Trophoblast cell (in vitro differentiated cells and primary cell): Measurements from ENCODE around the gene EEF1A2.

Experiments
- DNase-seq, 2 donors: peaks; one replicate each; pipeline ENCODE4 v3.0.0-alpha.2; 2016
- H2AFZ ChIP-seq: 2 replicates; pipeline ENCODE4 v1.6.1; 2013; ENCODE audit warnings: low read length, moderate library complexity, mild to moderate bottlenecking; ENCODE audit not compliant: insufficient read depth, poor library complexity
- H2AK5ac ChIP-seq: 2 replicates; pipeline ENCODE4 v1.6.1; 2013; ENCODE audit warnings: mild to moderate bottlenecking, low read length
- H2BK120ac ChIP-seq: 2 replicates; pipeline ENCODE4 v1.6.1; 2013; ENCODE audit warnings: low read length, mild to moderate bottlenecking, moderate library complexity; ENCODE audit not compliant: insufficient read depth, poor library complexity
- H2BK12ac ChIP-seq: 2 replicates; pipeline ENCODE4 v1.6.1; 2013; ENCODE audit warnings: mild to moderate bottlenecking, low read length, moderate library complexity
- H2BK5ac ChIP-seq: 2 replicates; pipeline ENCODE4 v1.6.1; 2013; ENCODE audit warnings: low read length, low read depth, moderate library complexity, mild to moderate bottlenecking; ENCODE audit not compliant: poor library complexity
- H3K14ac ChIP-seq: 2 replicates; pipeline ENCODE4 v1.6.1; 2013; ENCODE audit warnings: mild to moderate bottlenecking, low read length
- H3K18ac ChIP-seq: 2 replicates; pipeline ENCODE4 v1.6.1; 2013; ENCODE audit warnings: mild to moderate bottlenecking, low read length
- H3K23ac ChIP-seq: 2 replicates; pipeline ENCODE4 v1.6.1; 2013; ENCODE audit warnings: low read length
- H3K27ac ChIP-seq: 2 replicates; pipeline ENCODE4 v1.5.1; 2013; ENCODE audit warnings: low read depth, mild to moderate bottlenecking, inconsistent platforms, low read length, moderate library complexity
- H3K27me3 ChIP-seq: 2 replicates; pipeline ENCODE4 v1.6.1; 2013; ENCODE audit warnings: inconsistent platforms, mild to moderate bottlenecking, low read length, moderate library complexity; ENCODE audit not compliant: insufficient read depth
- H3K36me3 ChIP-seq, 2 experiments: 1 replicate in 1 of 2; 2 replicates in 1 of 2; pipeline ENCODE4 v1.6.1; 2013; ENCODE audit warnings: low read length in 2 of 2, mild to moderate bottlenecking in 2 of 2, moderate library complexity in 1 of 2; ENCODE audit not compliant: insufficient read depth in 2 of 2, control insufficient read depth in 1 of 2
- H3K4ac ChIP-seq: 2 replicates; pipeline ENCODE4 v1.6.1; 2013; ENCODE audit warnings: low read depth, mild to moderate bottlenecking, low read length, moderate library complexity
- H3K4me1 ChIP-seq, 2 experiments: 1 replicate in 1 of 2; 2 replicates in 1 of 2; pipeline ENCODE4 v1.6.1; 2013; ENCODE audit warnings: low read length in 2 of 2, mild to moderate bottlenecking in 2 of 2, moderate library complexity in 1 of 2; ENCODE audit not compliant: insufficient read depth in 2 of 2, control insufficient read depth in 1 of 2
- H3K4me2 ChIP-seq: 2 replicates; pipeline ENCODE4 v1.6.1; 2013; ENCODE audit warnings: inconsistent platforms, mild to moderate bottlenecking, low read length, moderate library complexity
- H3K4me3 ChIP-seq: 2 replicates; pipeline ENCODE4 v1.5.1; 2013; ENCODE audit warnings: mild to moderate bottlenecking, low read depth, low read length, inconsistent platforms
- H3K79me1 ChIP-seq: one replicate; pipeline ENCODE4 v1.6.1; 2013; ENCODE audit warnings: low read length
- H3K79me2 ChIP-seq: 2 replicates; pipeline ENCODE4 v1.6.1; 2013; ENCODE audit warnings: low read length, mild to moderate bottlenecking; ENCODE audit not compliant: control insufficient read depth, insufficient read depth, poor library complexity
- H3K9ac ChIP-seq: 2 replicates; pipeline ENCODE4 v1.6.1; 2013; ENCODE audit warnings: mild to moderate bottlenecking, low read length
- H3K9me3 ChIP-seq: 2 replicates; pipeline ENCODE4 v1.6.1; 2013; ENCODE audit warnings: low read depth, mild to moderate bottlenecking, control low read depth, inconsistent platforms, low read length; ENCODE audit not compliant: insufficient read depth
- H4K12ac ChIP-seq: 2 replicates; pipeline ENCODE4 v1.6.1; 2013; ENCODE audit warnings: low read depth, mild to moderate bottlenecking, low read length, moderate library complexity
- H4K8ac ChIP-seq: 2 replicates; pipeline ENCODE4 v1.6.1; 2013; ENCODE audit warnings: low read depth, mild to moderate bottlenecking, low read length, moderate library complexity
- H4K91ac ChIP-seq: one replicate; pipeline ENCODE4 v1.6.1; 2013; ENCODE audit warnings: low read depth, mild to moderate bottlenecking, low read length, moderate library complexity
- WGBS: extraction: QIAGEN DNeasy Blood & Tissue Kit; methylation state at CpG from one replicate; pipeline ENCODE4 v1.1.7; 2013; ENCODE audit warnings: missing lambda C conversion rate; ENCODE audit not compliant: insufficient read length, insufficient coverage; ENCODE audit errors: extremely low coverage; 5-methylcytosine and 5-hydroxymethylcytosine counted together

The EEF1A2 gene

DNA sequence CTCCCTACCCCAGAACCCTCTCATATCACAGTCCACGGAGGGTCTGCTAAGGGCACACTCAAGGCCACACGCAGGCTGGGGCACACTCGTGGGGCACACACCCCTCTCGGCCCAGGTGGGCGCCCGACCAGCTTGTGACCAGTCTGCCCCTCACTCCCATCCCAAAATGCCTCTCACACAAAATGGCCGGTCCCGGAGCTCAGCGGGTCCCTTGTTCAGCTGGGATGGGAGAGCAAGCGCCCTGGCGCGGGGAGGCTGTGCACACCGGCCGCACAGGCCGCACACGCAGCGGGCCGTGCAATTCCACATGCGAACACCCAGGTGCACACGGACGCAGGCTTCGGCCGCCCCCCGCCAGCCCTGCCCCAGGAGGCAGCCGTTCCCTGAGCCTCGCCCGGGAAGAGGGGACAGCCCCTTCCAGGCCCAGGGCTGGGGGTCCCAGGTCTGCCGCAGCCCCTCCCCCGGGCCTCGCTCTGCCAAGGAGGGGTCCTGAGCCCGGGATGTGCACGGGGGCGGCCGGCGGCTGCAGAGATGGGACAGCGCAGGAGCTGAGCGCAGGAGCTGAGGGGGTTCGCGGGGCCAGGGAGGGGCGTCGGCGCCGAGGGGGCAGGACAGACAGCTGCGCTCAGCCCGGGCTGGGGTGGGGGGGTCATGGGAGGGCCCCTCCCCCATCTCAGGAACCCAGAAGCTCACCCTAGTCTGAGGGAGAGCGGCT lies 27.7 kb downstream of the EEF1A2 start:
- H3K4me3 ChIP-seq = no peak overlapping the region
- peaks cover 1% of the 10 kb centered on the region for H3K9me3 ChIP-seq
- H3K18ac ChIP-seq = no peak overlapping the region
- H2BK120ac ChIP-seq = no peak overlapping the region
- no peak overlapping the region for H3K27ac ChIP-seq
- H3K4ac ChIP-seq = no peak overlapping the region
- no peaks in the 10 kb centered on the region for H3K79me1 ChIP-seq
- no peak overlapping the region for H2AK5ac ChIP-seq
- H4K91ac ChIP-seq = no peak overlapping the region
- no CpG with 5 or more reads among the region's 46 CpGs for WGBS
- peaks cover 5% of the 10 kb centered on the region in 2 experiments for H3K4me1 ChIP-seq
- DNase-seq = no peak
- no peak overlapping the region for H3K14ac ChIP-seq
- no peak overlapping the region for H2AFZ ChIP-seq
- H4K12ac ChIP-seq = no peak overlapping the region
- H4K8ac ChIP-seq = no peak overlapping the region
- no peaks in the 10 kb centered on the region for H3K79me2 ChIP-seq
- H3K23ac ChIP-seq = no peak overlapping the region
- no peak overlapping the region for H3K9ac ChIP-seq
- H3K27me3 ChIP-seq = peaks cover 24% of the 10 kb centered on the region
- H2BK5ac ChIP-seq = no peak overlapping the region
- no peak overlapping the region for H3K4me2 ChIP-seq
- H3K36me3 ChIP-seq = no peaks in the 10 kb centered on the region
- H2BK12ac ChIP-seq = no peak overlapping the region

DNA sequence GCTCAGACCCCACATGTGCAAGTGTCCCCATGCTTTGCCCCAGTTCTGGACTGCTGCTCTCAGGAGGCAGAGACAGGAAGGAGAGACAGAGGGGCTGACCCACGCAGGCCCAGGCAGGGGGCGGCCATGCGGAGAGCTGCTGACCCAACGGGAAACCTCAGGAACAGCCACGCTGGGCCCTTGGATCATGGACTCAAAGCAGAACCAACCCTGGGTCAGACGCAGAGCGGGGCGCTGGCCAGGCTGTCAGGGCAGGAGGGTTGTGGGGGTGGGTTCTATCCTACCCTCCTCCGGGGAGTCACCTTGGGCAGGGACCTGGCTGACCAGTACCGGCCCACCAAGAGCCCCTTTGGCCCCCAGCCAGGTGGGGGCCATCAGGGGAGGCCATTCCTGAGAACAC lies 28.5 kb downstream of the EEF1A2 start:
- no peak overlapping the region for H2BK12ac ChIP-seq
- H2BK5ac ChIP-seq = no peak overlapping the region
- no peak for DNase-seq
- peaks cover 1% of the 10 kb centered on the region for H3K9me3 ChIP-seq
- H4K12ac ChIP-seq = no peak overlapping the region
- WGBS = no CpG with 5 or more reads among the region's 10 CpGs
- H3K18ac ChIP-seq = no peak overlapping the region
- H2AFZ ChIP-seq = no peak overlapping the region
- H3K27ac ChIP-seq = no peak overlapping the region
- H3K4me1 ChIP-seq = peaks cover 5% of the 10 kb centered on the region in 2 experiments
- no peak overlapping the region for H2AK5ac ChIP-seq
- H3K4me3 ChIP-seq = no peak overlapping the region
- no peaks in the 10 kb centered on the region for H3K79me1 ChIP-seq
- H3K4me2 ChIP-seq = no peak overlapping the region
- H3K14ac ChIP-seq = no peak overlapping the region
- no peak overlapping the region for H4K91ac ChIP-seq
- H3K27me3 ChIP-seq = peaks cover 24% of the 10 kb centered on the region
- no peak overlapping the region for H2BK120ac ChIP-seq
- no peaks in the 10 kb centered on the region for H3K79me2 ChIP-seq
- H3K9ac ChIP-seq = no peak overlapping the region
- H3K36me3 ChIP-seq = no peaks in the 10 kb centered on the region
- no peak overlapping the region for H4K8ac ChIP-seq
- H3K23ac ChIP-seq = no peak overlapping the region
- H3K4ac ChIP-seq = no peak overlapping the region

DNA sequence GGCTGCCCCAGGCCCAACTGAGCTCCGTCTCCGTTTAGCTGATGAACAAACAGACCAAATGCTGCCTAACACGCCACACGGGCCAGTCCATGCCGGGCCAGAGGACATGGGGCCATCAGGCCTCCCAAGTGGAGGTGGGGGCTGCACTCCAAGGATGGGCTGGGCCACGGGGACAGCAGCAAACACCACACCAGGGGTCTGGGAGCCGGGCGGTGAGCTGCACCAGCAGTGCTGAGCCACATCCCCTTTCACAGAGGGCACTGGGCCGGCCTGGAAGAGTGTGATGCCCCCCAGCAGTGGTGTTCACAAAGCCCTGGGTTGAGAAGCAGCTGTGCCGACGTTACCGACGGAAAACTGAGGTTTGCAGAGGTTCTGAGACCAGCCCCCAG lies 29.2 kb downstream of the EEF1A2 start:
- no peak overlapping the region for H2AFZ ChIP-seq
- no peaks in the 10 kb centered on the region for H3K79me1 ChIP-seq
- no peak overlapping the region for H4K8ac ChIP-seq
- H3K9me3 ChIP-seq = peaks cover 1% of the 10 kb centered on the region
- H3K4me2 ChIP-seq = no peak overlapping the region
- no peak overlapping the region for H4K12ac ChIP-seq
- H2BK5ac ChIP-seq = no peak overlapping the region
- H4K91ac ChIP-seq = no peak overlapping the region
- no peak overlapping the region for H2AK5ac ChIP-seq
- no peak overlapping the region for H2BK120ac ChIP-seq
- H3K27me3 ChIP-seq = peaks cover 24% of the 10 kb centered on the region
- DNase-seq = no peak
- peaks cover 5% of the 10 kb centered on the region in 2 experiments for H3K4me1 ChIP-seq
- no peak overlapping the region for H3K23ac ChIP-seq
- no peak overlapping the region for H3K14ac ChIP-seq
- H2BK12ac ChIP-seq = no peak overlapping the region
- no CpG with 5 or more reads among the region's 13 CpGs for WGBS
- no peak overlapping the region for H3K9ac ChIP-seq
- no peaks in the 10 kb centered on the region for H3K36me3 ChIP-seq
- no peak overlapping the region for H3K4ac ChIP-seq
- no peak overlapping the region for H3K27ac ChIP-seq
- no peak overlapping the region for H3K4me3 ChIP-seq
- no peak overlapping the region for H3K18ac ChIP-seq
- H3K79me2 ChIP-seq = no peaks in the 10 kb centered on the region

DNA sequence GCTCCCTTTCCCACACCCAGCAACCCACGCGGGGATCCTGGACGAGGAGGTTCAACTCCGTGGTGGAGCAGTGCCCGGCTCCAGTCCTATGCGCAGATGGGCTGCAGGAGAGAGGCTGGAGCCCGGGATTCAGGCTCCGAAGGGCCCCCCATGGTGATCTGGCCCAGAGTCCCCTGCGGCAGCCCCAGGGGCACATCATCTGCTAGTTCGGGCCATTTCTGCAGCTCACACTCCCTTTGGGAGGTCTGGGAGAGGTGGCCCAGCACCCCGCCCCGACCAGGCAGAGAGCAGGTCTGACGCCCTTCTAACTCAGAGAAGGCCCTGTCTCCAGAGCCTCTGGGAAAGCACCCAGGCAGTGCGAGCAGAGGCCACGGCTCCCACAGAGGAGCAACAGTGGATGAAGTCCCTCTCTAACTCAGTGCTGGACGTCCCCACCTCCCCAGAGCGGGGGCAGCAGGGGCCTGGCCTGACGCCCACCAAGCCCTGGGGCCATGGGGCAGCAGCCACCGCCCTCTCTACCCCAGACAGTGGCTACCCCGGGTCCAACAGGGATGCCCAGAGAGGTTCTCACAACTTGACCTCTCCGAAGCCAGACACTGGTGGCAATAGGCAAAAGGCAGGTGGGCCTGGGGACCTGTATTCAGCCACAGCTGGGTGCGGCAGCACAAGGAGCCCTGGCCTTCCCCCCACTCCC lies 29.7 kb downstream of the EEF1A2 start:
- no peak overlapping the region for H3K18ac ChIP-seq

More for the DNA sequence above, 29.7 kb downstream of the EEF1A2 start:
- H3K27me3 ChIP-seq = peaks cover 24% of the 10 kb centered on the region
- no CpG with 5 or more reads among the region's 22 CpGs for WGBS
- H3K79me1 ChIP-seq = no peaks in the 10 kb centered on the region
- no peak overlapping the region for H2BK5ac ChIP-seq
- H3K27ac ChIP-seq = no peak overlapping the region
- H3K23ac ChIP-seq = no peak overlapping the region
- no peak overlapping the region for H4K8ac ChIP-seq
- no peaks in the 10 kb centered on the region for H3K36me3 ChIP-seq
- H4K12ac ChIP-seq = no peak overlapping the region
- no peak overlapping the region for H3K4me3 ChIP-seq
- H3K4me1 ChIP-seq = peaks cover 5% of the 10 kb centered on the region in 2 experiments
- H3K9me3 ChIP-seq = peaks cover 1% of the 10 kb centered on the region
- no peak overlapping the region for H2BK12ac ChIP-seq
- H3K79me2 ChIP-seq = no peaks in the 10 kb centered on the region
- no peak overlapping the region for H3K4me2 ChIP-seq
- no peak overlapping the region for H2AK5ac ChIP-seq
- no peak overlapping the region for H3K14ac ChIP-seq
- DNase-seq = no peak
- no peak overlapping the region for H3K9ac ChIP-seq
- H3K4ac ChIP-seq = no peak overlapping the region
- no peak overlapping the region for H2AFZ ChIP-seq
- H2BK120ac ChIP-seq = no peak overlapping the region
- H4K91ac ChIP-seq = no peak overlapping the region
